ENCODE measurements around the gene MAP3K10. TPM values are rescaled to one million over a fixed set of nuclear protein-coding genes. Genes with fewer than 3 reads are reported as not detected.

The MAP3K10 gene
- total and polyA plus RNA-seq, 12 donors, result 10.8 to 31.2 (median 15.8) TPM

DNA sequence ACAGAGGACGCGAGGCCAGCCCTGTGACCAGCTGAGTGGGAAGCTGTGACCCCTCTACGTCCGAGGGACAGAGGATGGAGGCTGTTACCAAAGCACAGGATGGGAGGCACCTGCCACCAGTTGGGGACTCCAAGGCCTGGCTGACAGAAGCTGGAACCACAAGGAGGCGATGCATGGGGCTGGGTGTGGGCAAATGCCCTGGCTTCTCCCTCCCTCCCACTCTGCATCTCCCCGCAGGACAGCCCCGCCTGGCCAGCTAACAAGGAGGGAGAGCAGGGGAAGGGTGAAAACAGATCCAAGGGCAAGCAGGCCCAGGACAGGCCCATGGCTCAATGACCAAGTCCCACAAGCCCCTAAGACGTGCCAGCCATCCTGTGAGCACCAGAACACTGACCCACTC is 65.3 kb downstream of the MAP3K10 start:
- H3K27ac ChIP-seq, result peak overlapping the region in 4 of 10 donors; percentile 7 to 30 (median 24)

DNA sequence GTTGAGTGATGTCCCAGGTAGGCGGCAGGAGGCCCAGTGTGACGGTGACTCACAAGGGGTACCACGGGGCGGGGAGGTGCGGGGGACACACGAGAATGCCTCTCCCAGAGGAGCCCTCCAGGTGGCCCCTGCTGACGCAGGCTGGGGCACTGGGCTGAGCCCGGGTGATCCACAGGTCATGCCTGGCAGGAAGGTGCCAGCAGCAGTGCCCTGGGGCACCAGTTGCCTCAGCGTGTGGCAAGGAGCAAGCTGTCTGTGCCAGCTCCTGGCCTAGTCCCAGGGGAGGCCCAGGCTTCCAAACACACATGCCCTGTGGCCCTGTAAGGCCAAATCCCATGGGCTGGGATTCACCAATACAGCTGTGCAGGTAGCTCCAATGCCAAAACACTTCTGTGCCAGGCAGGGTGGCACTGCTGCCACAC is 65.9 kb downstream of the MAP3K10 start:
- 66 to 70% methylated on average over 9 of the region's 9 CpGs for WGBS, 2 donors
- intact Hi-C loops (cut with DNase I), result no loop called here
- H3K4me3 ChIP-seq, result no peak overlapping the region
- H3K27ac ChIP-seq, result peak overlapping the region in 4 of 10 donors; percentile 7 to 30 (median 24)
- DNase-seq (peak; percentile 40 to 54), ATAC-seq (peak; percentile 60 to 89 (median 82))
- no peaks in the 10 kb centered on the region for H3K27me3 ChIP-seq
- H3K4me1 ChIP-seq, result peaks cover 0 to 32% (median 9%) of the 10 kb centered on the region in 9 donors
- no peaks in the 10 kb centered on the region for H3K9me3 ChIP-seq
- H3K36me3 ChIP-seq, result peaks cover 0 to 53% (median 32%) of the 10 kb centered on the region in 9 donors
- TF ChIP-seq, protein P1, sequence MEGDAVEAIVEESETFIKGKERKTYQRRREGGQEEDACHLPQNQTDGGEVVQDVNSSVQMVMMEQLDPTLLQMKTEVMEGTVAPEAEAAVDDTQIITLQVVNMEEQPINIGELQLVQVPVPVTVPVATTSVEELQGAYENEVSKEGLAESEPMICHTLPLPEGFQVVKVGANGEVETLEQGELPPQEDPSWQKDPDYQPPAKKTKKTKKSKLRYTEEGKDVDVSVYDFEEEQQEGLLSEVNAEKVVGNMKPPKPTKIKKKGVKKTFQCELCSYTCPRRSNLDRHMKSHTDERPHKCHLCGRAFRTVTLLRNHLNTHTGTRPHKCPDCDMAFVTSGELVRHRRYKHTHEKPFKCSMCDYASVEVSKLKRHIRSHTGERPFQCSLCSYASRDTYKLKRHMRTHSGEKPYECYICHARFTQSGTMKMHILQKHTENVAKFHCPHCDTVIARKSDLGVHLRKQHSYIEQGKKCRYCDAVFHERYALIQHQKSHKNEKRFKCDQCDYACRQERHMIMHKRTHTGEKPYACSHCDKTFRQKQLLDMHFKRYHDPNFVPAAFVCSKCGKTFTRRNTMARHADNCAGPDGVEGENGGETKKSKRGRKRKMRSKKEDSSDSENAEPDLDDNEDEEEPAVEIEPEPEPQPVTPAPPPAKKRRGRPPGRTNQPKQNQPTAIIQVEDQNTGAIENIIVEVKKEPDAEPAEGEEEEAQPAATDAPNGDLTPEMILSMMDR (IDR thresholded peaks at IDR 0.05), result no peak

More for the DNA sequence above, 65.3 kb downstream of the MAP3K10 start:
- 92% methylated on average over 8 of the region's 8 CpGs for WGBS, 2 donors
- Histone ChIP-seq H3K27me3 (no peaks in the 10 kb centered on the region), H3K4me3 (no peak overlapping the region), H3K36me3 (peaks cover 0 to 54% (median 32%) of the 10 kb centered on the region in 9 donors), H3K4me1 (peaks cover 0 to 32% (median 9%) of the 10 kb centered on the region in 9 donors), H3K9me3 (no peaks in the 10 kb centered on the region)
- no peak for DNase-seq
- ATAC-seq, result peak in 5 of 8 donors; percentile 4 to 17 (median 9)
- TF ChIP-seq, protein P1 (IDR thresholded peaks at IDR 0.05), result no peak
- intact Hi-C loops (cut with DNase I), result no loop called here

DNA sequence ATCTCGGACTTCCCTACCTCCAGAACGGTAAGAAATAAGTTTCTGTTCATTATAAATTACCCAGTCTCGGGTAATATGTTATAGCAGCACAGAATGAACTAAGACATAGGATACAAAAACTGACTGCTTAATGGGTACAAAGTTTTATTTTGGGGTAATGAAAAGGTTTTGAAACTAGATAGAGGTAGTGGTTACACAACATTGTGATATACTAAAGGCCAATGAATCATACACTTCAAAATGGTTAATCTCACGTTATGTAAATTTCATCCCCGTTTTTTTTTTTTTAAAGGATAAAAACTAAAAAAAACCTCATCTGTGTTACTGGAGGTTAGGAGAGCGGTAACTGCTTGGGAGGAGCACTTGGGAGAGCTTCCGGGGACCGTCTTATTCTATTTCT is 70.4 kb downstream of the MAP3K10 start:
- Histone ChIP-seq H3K9me3 (no peaks in the 10 kb centered on the region), H3K27me3 (no peaks in the 10 kb centered on the region), H3K27ac (no peak overlapping the region), H3K4me1 (peaks cover 0 to 32% (median 15%) of the 10 kb centered on the region in 9 donors), H3K36me3 (peaks cover 0 to 45% (median 8%) of the 10 kb centered on the region in 9 donors), H3K4me3 (no peak overlapping the region)
- WGBS, 2 donors, result 87 to 88% methylated on average over 8 of the region's 8 CpGs
- TF ChIP-seq, protein P1 (IDR thresholded peaks at IDR 0.05), result no peak
- intact Hi-C loops (cut with DNase I), result no loop called here
- no peak for DNase-seq
- ATAC-seq, result no peak

DNA sequence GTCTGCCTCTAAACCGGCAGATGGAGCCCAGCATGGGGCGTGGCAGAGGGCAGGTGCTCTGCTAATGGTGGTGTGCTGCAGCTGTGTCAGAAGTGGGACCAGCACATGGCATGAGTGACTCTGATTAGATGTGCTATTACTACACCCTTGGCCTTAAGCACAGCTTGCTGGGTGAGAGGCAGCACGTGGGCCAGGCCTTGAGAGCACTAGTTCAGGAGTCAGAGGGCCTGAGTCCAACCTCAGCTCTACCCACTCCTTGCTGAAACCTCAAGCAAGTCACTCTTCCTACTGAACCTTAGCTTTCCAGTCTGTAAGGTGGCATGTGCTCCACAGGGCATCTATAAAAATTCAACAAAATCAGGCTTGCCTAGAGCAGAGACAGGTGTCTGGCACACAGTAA is 71.2 kb downstream of the MAP3K10 start:
- Histone ChIP-seq H3K36me3 (peaks cover 0 to 40% (median 7%) of the 10 kb centered on the region in 9 donors), H3K9me3 (no peaks in the 10 kb centered on the region), H3K4me1 (peaks cover 0 to 33% (median 18%) of the 10 kb centered on the region in 9 donors), H3K27ac (no peak overlapping the region), H3K27me3 (no peaks in the 10 kb centered on the region), H3K4me3 (no peak overlapping the region)
- 91 to 92% methylated on average over 3 of the region's 3 CpGs for WGBS, 2 donors
- TF ChIP-seq, protein P1 (IDR thresholded peaks at IDR 0.05), result no peak
- no peak for ATAC-seq
- intact Hi-C loops (cut with DNase I), result no loop called here
- DNase-seq, result no peak
